Lung (tissue), 12 donors: Measurements from ENCODE around the gene EXOC4. TPM values are rescaled to one million over a fixed set of nuclear protein-coding genes. Genes with fewer than 3 reads are reported as not detected.

ENCODE experiments used
- ATAC-seq: fragments of 200-7000 bp; cut with Tn5 transposase; one replicate; pipeline ENCODE4 v1.9.1; 2020; ENCODE audit warnings: moderate number of reproducible peaks; ENCODE audit not compliant: insufficient read depth, low FRiP score
- DNase-seq, 3 donors: peaks; one replicate each; pipeline ENCODE4 v3.0.0-alpha.2; 2013 to 2017
- H3K27ac ChIP-seq, 2 donors: one replicate each; pipeline ENCODE4 v1.5.1; 2013; ENCODE audit warnings: mild to moderate bottlenecking in 2 of 2, moderate library complexity in 2 of 2, control low read depth in 1 of 2, inconsistent platforms in 1 of 2, low read depth in 1 of 2, low read length in 1 of 2
- H3K27me3 ChIP-seq, 3 donors: one replicate each; pipeline ENCODE4 v1.5.1; 2013; ENCODE audit warnings: low read length in 2 of 3; ENCODE audit not compliant: control insufficient read depth in 3 of 3, insufficient read depth in 3 of 3
- H3K36me3 ChIP-seq, 4 donors: one replicate each; pipeline ENCODE4 v1.5.1; 2013; ENCODE audit warnings: low read length in 4 of 4, mild to moderate bottlenecking in 1 of 4, moderate library complexity in 1 of 4; ENCODE audit not compliant: control insufficient read depth in 4 of 4, insufficient read depth in 4 of 4
- H3K4me1 ChIP-seq, 5 donors: one replicate each; pipeline ENCODE4 v1.5.1; 2013; ENCODE audit warnings: low read length in 5 of 5, mild to moderate bottlenecking in 2 of 5, moderate library complexity in 1 of 5; ENCODE audit not compliant: control insufficient read depth in 5 of 5, insufficient read depth in 5 of 5
- H3K4me3 ChIP-seq: one replicate; pipeline ENCODE4 v1.5.1; 2013; ENCODE audit warnings: mild to moderate bottlenecking, control low read depth, moderate library complexity
- H3K9ac ChIP-seq, 2 donors: one replicate each; pipeline ENCODE4 v1.5.1; 2013; ENCODE audit warnings: low read length in 2 of 2, control low read depth in 1 of 2; ENCODE audit not compliant: insufficient read depth in 1 of 2
- H3K9me3 ChIP-seq, 4 donors: one replicate each; pipeline ENCODE4 v1.5.1; 2013; ENCODE audit warnings: low read length in 3 of 4, mild to moderate bottlenecking in 1 of 4, moderate library complexity in 1 of 4; ENCODE audit not compliant: control insufficient read depth in 4 of 4, insufficient read depth in 3 of 4
- CTCF ChIP-seq: IDR thresholded peaks from 2 replicates; pipeline ENCODE4 v1.5.1; 2012; ENCODE audit warnings: mild to moderate bottlenecking; ENCODE audit errors: control extremely low read depth, extremely low read depth
- WGBS, 2 donors: extraction: QIAGEN DNeasy Blood & Tissue Kit; methylation state at CpG; one replicate each; pipeline ENCODE4 v1.1.7; 2013; 5-methylcytosine and 5-hydroxymethylcytosine counted together
- polyA plus RNA-seq, 2 donors: library from polyadenylated mRNA; stranded (reverse); fragments of 200-250 nt; gene quantifications; one replicate each; pipeline ENCODE4 v1.2.1, GENCODE V29; 2013
- total RNA-seq, 2 donors: library from RNA; depleted of rRNA in 1 of 2; stranded (reverse); fragments of >200 nt in 1 of 2; gene quantifications; one replicate each; pipeline ENCODE4 v1.2.1, GENCODE V29; 2014 to 2021
- donor health status: control.
- donor health status: control.
- donor health status: Bipolar disorder and iron deficiency.
- donor health status: healthy.
- donor health status: DM: yes; HTN: yes; CAD: no.

The EXOC4 gene
- total and polyA plus RNA-seq, 4 donors = 10.3 to 232 (median 47.4) TPM

- H3K9me3 ChIP-seq = no peaks in the 10 kb centered on the region
- no peak overlapping the region for H3K9ac ChIP-seq
- 50 to 54% methylated on average over 2 of the region's 2 CpGs for WGBS, 2 donors
- no peaks in the 10 kb centered on the region for H3K4me1 ChIP-seq
- TF ChIP-seq CTCF = no peak
- H3K27me3 ChIP-seq = no peaks in the 10 kb centered on the region
- H3K36me3 ChIP-seq = peaks cover 0 to 4% (median 0%) of the 10 kb centered on the region in 4 donors
- DNase-seq (peak in 1 of 3 donors; percentile 19), ATAC-seq (no peak)
- no peak overlapping the region for H3K27ac ChIP-seq
- H3K4me3 ChIP-seq = no peak overlapping the region
These were observed 826.1 kb downstream of the EXOC4 start for GRCh38 chr7:134078991-134079390.

GRCh38 chr7:134081695-134082094, 828.8 kb downstream of the EXOC4 start:
- Histone ChIP-seq H3K27me3 (no peaks in the 10 kb centered on the region), H3K4me3 (no peak overlapping the region), H3K27ac (no peak overlapping the region), H3K4me1 (no peaks in the 10 kb centered on the region), H3K36me3 (no peaks in the 10 kb centered on the region), H3K9me3 (peaks cover 0 to 4% (median 0%) of the 10 kb centered on the region in 4 donors), H3K9ac (no peak overlapping the region)
- TF ChIP-seq CTCF = no peak
- ATAC-seq (no peak), DNase-seq (no peak)
- 91 to 94% methylated on average over 1 of the region's 1 CpG for WGBS, 2 donors

GRCh38 chr7:134083766-134084487, 831.0 kb downstream of the EXOC4 start:
- H3K4me3 ChIP-seq = no peak overlapping the region
- no peak for TF ChIP-seq CTCF
- no peak overlapping the region for H3K9ac ChIP-seq
- no peaks in the 10 kb centered on the region for H3K4me1 ChIP-seq
- 75 to 82% methylated on average over 3 of the region's 3 CpGs for WGBS, 2 donors
- ATAC-seq (no peak), DNase-seq (no peak)
- H3K36me3 ChIP-seq = no peaks in the 10 kb centered on the region
- H3K27ac ChIP-seq = no peak overlapping the region
- no peaks in the 10 kb centered on the region for H3K27me3 ChIP-seq
- peaks cover 0 to 11% (median 0%) of the 10 kb centered on the region in 4 donors for H3K9me3 ChIP-seq
